Erythroblast (primary cell): Measurements from ENCODE around the gene CHRDL2.

Source experiments
- GATA1 ChIP-seq: IDR thresholded peaks from 2 replicates; pipeline ENCODE4 v1.6.1; 2011; ENCODE audit warnings: low read depth, mild to moderate bottlenecking, control low read depth, low read length, moderate library complexity
- POLR2A ChIP-seq: IDR thresholded peaks from 2 replicates; pipeline ENCODE4 v1.6.1; 2011; ENCODE audit warnings: mild to moderate bottlenecking, low read length

DNA sequence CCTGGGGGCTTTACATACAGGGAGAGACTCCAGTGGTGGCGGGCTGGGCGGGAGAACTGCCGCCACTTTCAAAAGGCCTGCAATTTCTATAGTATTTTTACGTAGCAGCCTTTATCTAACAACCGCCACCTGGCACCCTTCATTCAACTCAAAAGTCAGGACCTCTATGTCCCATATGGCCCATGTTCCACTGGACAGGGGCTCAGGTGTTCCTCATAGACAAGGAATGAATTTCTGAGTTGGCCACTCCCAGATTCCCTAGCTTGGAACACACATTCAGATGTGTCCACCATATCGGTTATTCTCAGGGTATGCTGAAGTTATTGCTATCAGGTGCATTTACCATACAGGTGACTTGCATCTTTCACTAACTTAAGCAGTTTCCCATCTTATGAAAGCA is 47.4 kb upstream of the CHRDL2 start:
- TF ChIP-seq POLR2A (no peak), GATA1 (no peak)
